GM18909 (cell line): ENCODE measurements around the gene DVL2.

ENCODE experiments used
- ATAC-seq: cut with Tn5 transposase; IDR thresholded peaks from one replicate; pipeline ENCODE4 v1.9.1; 2021; ENCODE audit warnings: mild to moderate bottlenecking; ENCODE audit not compliant: unreplicated experiment, poor library complexity

The DVL2 gene

DNA sequence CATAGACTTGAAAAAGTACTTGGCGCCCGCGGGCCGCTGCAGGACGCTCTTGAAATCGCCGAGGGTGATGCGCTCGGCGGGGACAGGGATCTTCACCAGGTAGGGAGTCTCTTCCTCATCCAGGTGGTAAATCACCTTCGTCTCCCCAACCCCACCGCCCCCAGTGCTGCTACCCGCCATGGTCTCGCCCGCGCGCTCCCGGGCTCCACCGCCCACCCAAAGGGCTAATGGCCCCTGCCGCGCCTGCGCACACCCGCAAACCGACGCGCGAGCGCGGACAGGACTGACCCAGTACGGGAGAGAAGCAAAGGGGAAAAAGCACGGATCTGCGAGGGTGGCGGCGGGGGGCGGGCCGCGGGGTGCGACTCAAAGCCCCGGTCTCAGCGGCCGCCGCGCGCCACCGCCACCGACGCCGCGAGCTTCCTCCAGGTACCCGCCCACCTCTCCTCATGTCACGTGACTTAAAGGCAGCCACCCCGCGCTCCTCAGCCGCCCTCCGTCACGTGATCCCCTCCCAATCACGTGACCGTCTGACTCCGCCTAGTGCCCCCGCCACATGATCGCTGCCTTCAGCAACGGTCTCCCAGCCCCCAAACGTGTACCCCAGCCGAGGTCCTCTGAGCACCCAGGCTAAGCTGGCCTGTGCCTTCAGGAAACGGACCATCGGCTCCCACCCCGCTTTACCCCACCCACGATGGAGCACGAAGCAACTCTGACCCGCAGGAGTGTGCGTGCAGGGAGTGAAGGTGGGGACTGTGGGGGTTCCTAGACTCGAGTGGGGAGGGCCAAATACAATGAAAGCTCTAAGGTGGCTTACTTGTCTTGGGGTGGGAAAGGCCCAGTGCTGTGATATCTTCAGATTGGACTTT is at the start of gene DVL2:
Gene DVL2, minus strand, starts transcription at position 435 of the 869 bp plus-strand sequence. Its CDS starts 255 bp downstream, at position 180.
- ATAC-seq: peak; percentile 60

- no peak for ATAC-seq
Measured at GRCh38 chr17:7283471-7284216, 49.3 kb upstream of the DVL2 start.

DNA sequence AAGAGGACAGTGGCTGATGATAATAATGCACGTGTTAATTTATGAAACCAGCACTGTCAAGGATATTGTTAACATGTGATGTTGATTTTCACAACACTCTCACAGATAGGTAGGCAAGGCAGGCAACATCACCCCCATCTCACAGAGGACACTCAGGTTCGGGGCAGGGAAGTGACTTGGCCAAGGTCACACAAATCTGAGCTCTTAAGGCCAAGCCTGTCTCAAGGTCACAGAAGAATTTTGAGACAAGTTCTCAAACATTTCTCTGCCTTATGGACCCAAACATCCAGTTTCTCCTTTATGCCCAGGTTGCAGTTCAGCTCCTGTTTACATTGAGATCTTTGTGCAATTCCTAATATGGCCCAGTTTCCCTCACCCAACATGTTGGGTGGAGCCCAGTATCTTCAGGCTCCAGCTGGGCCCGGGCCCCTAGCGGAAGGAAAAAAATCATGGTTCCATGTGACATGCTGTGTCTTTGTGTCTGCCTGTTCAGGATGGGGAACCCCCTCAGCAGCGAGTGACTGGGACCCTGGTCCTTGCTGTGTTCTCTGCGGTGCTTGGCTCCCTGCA is 48.5 kb upstream of the DVL2 start:
- ATAC-seq: no peak

DNA sequence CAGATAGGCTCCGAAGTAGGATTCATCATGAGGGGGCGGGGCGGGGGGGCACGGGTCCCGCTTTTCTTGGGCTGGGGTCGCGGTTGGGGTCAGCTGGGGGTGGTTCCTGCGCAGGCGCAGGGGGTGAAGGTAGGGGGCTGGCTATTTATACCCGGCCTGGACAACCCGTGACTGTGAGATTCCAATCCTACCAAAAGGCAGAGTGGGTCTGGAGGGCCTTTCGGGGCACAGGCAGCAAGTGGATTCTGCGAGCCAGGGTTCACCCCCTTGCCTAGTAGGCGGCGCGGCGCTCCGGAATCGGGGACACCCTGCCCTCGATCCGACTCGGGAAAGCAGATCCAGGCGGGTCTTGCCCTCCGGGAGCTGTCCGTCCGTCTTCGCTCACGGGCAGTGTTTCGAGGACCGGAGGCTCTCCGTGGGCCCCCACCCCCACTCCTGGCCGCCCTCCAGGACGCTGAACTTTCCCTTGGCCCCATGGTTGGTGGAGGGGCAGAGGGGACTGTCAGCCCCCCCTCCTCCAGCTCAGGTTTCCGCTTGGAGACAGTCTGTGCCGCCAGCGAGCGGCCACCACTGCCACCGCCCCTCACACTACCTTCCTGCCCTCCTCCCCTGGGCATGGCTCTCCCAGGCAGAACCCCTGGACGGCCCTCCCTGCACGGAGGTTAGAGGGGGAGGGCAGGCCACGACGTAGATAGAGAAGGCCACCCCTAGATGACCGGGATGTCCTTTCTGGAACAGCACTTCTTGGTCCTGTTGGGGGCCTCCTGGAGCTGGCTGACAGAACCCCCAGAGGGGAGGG is 47.8 kb upstream of the DVL2 start:
- ATAC-seq: no peak

DNA sequence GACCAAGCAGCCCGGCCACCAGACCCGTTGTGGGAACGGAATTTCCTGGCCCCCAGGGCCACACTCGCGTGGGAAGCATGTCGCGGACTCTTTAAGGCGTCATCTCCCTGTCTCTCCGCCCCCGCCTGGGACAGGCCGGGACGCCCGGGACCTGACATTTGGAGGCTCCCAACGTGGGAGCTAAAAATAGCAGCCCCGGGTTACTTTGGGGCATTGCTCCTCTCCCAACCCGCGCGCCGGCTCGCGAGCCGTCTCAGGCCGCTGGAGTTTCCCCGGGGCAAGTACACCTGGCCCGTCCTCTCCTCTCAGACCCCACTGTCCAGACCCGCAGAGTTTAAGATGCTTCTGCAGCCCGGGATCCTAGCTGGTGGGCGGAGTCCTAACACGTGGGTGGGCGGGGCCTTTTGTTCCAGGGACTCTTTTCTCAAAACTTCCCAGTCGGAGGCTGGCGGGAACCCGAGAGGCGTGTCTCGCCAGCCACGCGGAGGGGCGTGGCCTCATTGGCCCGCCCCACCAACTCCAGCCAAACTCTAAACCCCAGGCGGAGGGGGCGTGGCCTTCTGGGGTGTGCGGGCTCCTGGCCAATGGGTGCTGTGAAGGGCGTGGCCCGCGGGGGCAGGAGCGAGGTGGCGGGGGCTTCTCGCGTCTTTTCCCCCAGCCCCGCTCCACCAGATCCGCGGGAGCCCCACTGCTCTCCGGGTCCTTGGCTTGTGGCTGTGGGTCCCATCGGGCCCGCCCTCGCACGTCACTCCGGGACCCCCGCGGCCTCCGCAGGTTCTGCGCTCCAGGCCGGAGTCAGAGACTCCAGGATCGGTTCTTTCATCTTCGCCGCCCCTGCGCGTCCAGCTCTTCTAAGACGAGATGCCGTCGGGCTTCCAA is 47.0 kb upstream of the DVL2 start, which contains the start of gene SLC2A4:
Gene SLC2A4, plus strand, starts transcription at position 645 of the 879 bp plus-strand sequence. Its CDS starts 217 bp downstream, at position 862.
- peak; percentile 66 for ATAC-seq

- ATAC-seq: peak; percentile 56
Measured at GRCh38 chr17:7280519-7281073, 46.3 kb upstream of the DVL2 start.

DNA sequence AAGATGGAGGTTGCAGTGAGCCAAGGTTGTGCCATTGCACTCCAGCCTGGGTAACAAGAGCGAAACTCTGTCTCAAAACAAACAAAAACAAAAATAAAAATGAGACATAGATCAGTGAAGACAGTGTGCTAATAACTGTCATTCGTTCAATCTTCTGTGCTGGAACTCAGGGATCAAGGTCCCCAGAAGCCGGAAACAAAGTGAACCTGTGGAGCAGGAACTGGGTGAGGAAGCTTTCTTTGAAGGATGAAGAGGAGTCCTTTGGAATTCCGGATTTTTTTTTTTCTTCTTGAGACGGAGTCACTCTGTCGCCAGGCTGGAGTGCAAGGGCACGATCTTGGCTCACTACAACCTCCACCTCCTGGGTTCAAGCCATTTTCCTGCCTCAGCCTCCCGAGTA is 45.1 kb upstream of the DVL2 start:
- ATAC-seq: no peak

GRCh38 chr17:7266784-7267183 is 32.5 kb upstream of the DVL2 start:
- no peak for ATAC-seq

DNA sequence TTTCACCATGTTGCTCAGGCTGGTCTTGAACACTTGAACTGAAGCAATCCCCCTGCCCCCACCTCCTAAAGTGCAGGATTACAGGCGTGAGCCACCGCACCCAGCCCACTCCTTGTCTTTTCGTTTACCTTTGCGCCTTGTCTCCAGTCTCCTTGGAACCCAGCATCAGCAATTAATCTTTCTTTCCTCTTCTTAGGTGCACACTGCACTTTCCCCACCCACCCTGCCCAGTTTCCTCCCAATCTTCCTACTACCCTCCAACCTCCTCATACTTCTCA is 29.4 kb upstream of the DVL2 start:
- no peak for ATAC-seq

DNA sequence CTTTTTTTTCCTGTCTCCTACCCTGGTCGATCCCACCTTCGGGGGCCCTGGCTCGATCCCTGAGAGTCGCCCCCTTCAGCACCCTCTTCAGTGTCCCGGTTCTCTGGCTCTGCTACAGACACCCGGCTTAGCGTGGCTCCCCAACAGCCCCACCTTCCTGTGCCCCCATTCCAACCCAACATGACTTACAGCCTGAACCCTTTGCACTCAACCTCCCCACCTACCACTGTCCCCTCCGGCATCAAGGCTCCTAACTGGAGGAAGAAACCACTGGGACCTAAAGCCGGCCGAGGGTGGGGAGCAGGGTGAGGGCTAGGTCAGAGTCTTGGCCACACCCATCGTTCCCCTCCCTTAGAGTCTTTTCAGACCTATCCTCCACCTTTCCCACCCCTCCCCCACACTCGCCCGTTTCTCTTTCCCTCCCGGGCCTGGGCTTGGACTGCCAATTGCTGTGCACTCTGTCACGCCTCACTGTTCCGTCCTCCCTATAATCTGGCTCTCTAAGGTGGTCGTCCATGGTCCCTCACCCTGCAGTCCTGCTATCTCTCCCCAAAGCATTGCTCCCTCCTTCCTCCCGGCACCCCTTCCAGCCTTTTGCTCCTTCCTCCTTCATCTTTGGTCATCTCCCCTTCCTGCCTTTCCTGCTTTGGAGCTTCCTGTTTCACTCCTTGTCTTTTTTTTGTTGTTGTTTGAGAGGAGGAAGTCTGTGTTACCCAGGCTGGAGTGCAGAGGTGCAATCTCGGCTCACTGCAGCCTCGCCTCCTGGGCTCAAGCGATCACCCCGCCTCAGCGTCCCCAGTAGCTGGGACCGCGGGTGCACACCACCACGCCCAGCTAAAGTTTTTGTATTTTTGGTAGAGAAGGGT is 28.9 kb upstream of the DVL2 start:
- ATAC-seq: no peak

DNA sequence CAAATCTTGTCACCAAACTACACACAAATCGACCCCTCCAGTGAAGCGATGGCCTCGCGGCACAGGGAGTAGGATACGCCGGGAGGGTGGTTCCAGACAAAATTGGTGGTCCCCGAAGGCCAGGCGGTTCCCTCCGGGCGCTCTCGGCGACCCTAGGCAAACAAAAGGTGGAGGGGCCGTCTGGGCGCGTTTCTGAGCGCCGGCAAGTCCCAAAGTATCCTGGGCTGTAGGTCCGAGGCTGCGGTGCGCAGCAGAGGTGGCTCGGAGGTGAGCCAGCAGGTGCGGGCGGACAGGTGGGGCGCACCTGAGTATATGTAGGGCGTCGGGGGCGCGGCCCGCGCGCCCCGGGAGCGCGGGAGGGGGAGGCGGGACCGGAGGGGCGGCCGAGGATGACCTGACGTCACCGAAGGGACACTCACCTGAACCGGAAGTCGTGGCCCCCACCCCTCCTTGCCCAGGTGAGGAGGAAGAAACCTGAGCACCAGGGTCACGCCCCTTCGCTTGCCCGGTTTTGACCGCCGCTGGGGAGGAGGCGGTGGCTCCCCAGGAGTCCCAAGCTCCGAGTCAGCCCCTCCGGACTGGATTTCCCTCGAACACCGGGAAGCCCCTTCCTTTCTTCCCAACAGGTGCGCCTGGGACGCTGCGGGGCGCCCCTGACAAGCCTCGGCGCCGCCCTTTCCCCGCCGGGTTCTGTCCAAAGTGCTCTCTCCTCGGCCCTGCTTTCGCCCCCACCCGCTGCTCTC is 28.0 kb upstream of the DVL2 start, which contains the start of gene CLDN7:
Gene CLDN7, minus strand, starts transcription at position 287 of the 743 bp plus-strand sequence. CDS start 435 bp downstream, outside the sequence.
- ATAC-seq: no peak

- no peak for ATAC-seq
Measured at GRCh38 chr17:7261379-7262191, 27.3 kb upstream of the DVL2 start.

GRCh38 chr17:7260651-7261378 is 26.5 kb upstream of the DVL2 start:
- ATAC-seq: no peak

DNA sequence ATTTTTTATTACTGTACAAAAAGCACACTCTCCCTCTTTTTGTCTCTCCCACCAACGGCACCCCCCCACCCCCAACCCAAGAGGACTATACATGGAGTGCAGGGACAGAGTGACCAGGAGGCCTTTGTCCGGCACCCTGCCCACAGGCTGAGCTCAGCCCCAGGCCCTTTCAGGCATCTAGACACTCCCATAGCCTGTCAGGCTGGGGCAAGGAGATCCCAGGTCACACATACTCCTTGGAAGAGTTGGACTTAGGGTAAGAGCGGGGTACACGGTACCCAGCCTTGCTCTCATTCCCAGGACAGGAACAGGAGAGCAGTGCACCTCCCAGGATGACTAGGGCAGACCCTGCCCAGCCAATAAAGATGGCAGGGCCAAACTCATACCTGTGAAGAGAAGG is 25.8 kb upstream of the DVL2 start:
- ATAC-seq: no peak

DNA sequence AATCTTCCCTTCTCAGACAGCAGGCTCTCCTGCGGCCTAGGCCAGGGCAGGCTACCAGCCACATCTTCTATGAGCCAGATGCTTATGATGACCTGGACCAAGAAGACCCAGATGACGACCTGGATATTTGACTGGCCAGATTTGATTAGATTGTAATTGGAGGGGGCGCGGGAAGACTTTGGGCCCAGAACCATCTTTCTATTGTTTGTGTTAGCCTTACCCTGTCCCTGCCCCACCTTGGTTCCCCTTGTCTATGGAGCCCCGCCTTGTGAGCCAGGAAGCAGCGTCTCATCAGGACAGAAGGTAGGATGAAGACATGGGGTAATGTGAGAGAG is 25.2 kb upstream of the DVL2 start:
- ATAC-seq: no peak
